KMS-11 (cell line): Measurements from ENCODE around the gene ZNRF3.
"Not testable (repeated sequence)": the region's sequence is repeated elsewhere in the genome, so short reads cannot be mapped to it uniquely, and the experiment has no call there.

ENCODE experiments used
- H2AFZ ChIP-seq: fragments of 200-600 bp; sonication (generic); 2 replicates; pipeline ENCODE4 v1.6.1; 2016; ENCODE audit warnings: antibody characterized with exemption, mixed run types, low read depth
- H3K27ac ChIP-seq: fragments of 200-600 bp; sonication (generic); 2 replicates; pipeline ENCODE4 v1.6.1; 2016; ENCODE audit warnings: mild to moderate bottlenecking, mixed run types
- H3K27me3 ChIP-seq: fragments of 200-600 bp; sonication (generic); 2 replicates; pipeline ENCODE4 v1.6.1; 2017; ENCODE audit warnings: mild to moderate bottlenecking, low read depth, mixed run types, moderate library complexity; ENCODE audit not compliant: insufficient read depth
- H3K36me3 ChIP-seq: fragments of 200-600 bp; sonication (generic); 2 replicates; pipeline ENCODE4 v1.6.1; 2017; ENCODE audit warnings: mild to moderate bottlenecking, mixed run types; ENCODE audit not compliant: insufficient read depth
- H3K4me1 ChIP-seq: fragments of 200-600 bp; sonication (generic); 2 replicates; pipeline ENCODE4 v1.6.1; 2016; ENCODE audit warnings: mild to moderate bottlenecking, low read depth, mixed run types; ENCODE audit not compliant: poor library complexity, severe bottlenecking
- H3K4me2 ChIP-seq: fragments of 200-600 bp; sonication (generic); 2 replicates; pipeline ENCODE4 v1.7.0; 2016; ENCODE audit warnings: mild to moderate bottlenecking, mixed run types
- H3K4me3 ChIP-seq: fragments of 200-600 bp; sonication (generic); IDR thresholded peaks from 2 replicates; pipeline ENCODE4 v1.6.1; 2017; ENCODE audit warnings: low read depth, low read length, mixed read lengths; ENCODE audit not compliant: insufficient read depth
- H3K79me2 ChIP-seq: fragments of 200-600 bp; sonication (generic); 2 replicates; pipeline ENCODE4 v1.6.1; 2016; ENCODE audit warnings: low read depth, mixed run types; ENCODE audit not compliant: insufficient read depth
- H3K9ac ChIP-seq: fragments of 200-600 bp; sonication (generic); 2 replicates; pipeline ENCODE4 v1.6.1; 2016; ENCODE audit warnings: mild to moderate bottlenecking, mixed run types
- H4K20me1 ChIP-seq: fragments of 200-600 bp; sonication (generic); 2 replicates; pipeline ENCODE4 v1.6.1; 2016; ENCODE audit warnings: mild to moderate bottlenecking, mixed run types; ENCODE audit not compliant: insufficient read depth
- TF ChIP-seq, protein P1 (sequence below): fragments of 200-600 bp; sonication (generic); conservative IDR thresholded peaks from 2 replicates; pipeline ENCODE4 v1.6.1; 2017; ENCODE audit warnings: low read depth, mild to moderate bottlenecking, antibody characterized with exemption, low read length, moderate library complexity, mixed read lengths

Gene ZNRF3

GRCh38 chr22:28904211-28904896 lies 21.0 kb downstream of the ZNRF3 start:
- H3K9ac ChIP-seq, result no peak overlapping the region
- TF ChIP-seq, protein P1, sequence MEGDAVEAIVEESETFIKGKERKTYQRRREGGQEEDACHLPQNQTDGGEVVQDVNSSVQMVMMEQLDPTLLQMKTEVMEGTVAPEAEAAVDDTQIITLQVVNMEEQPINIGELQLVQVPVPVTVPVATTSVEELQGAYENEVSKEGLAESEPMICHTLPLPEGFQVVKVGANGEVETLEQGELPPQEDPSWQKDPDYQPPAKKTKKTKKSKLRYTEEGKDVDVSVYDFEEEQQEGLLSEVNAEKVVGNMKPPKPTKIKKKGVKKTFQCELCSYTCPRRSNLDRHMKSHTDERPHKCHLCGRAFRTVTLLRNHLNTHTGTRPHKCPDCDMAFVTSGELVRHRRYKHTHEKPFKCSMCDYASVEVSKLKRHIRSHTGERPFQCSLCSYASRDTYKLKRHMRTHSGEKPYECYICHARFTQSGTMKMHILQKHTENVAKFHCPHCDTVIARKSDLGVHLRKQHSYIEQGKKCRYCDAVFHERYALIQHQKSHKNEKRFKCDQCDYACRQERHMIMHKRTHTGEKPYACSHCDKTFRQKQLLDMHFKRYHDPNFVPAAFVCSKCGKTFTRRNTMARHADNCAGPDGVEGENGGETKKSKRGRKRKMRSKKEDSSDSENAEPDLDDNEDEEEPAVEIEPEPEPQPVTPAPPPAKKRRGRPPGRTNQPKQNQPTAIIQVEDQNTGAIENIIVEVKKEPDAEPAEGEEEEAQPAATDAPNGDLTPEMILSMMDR, result no peak
- H3K36me3 ChIP-seq, result no peaks in the 10 kb centered on the region
- no peak overlapping the region for H3K4me3 ChIP-seq
- H3K27ac ChIP-seq, result no peak overlapping the region
- H3K4me2 ChIP-seq, result no peak overlapping the region
- peaks cover 34% of the 10 kb centered on the region for H3K4me1 ChIP-seq
- peaks cover 14% of the 10 kb centered on the region; the same call in 1 of the 2 replicates for H4K20me1 ChIP-seq
- H3K27me3 ChIP-seq, result no peaks in the 10 kb centered on the region
- H3K79me2 ChIP-seq, result no peaks in the 10 kb centered on the region; the same call in 1 of the 2 replicates
- no peak overlapping the region for H2AFZ ChIP-seq

GRCh38 chr22:28905256-28905832 lies 22.0 kb downstream of the ZNRF3 start:
- Histone ChIP-seq H3K27me3 (no peaks in the 10 kb centered on the region), H3K4me1 (peaks cover 31% of the 10 kb centered on the region), H3K9ac (no peak overlapping the region), H3K4me3 (no peak overlapping the region), H3K4me2 (no peak overlapping the region), H3K36me3 (no peaks in the 10 kb centered on the region), H3K27ac (no peak overlapping the region), H2AFZ (no peak overlapping the region), H4K20me1 (peaks cover 14% of the 10 kb centered on the region; the same call in 1 of the 2 replicates), H3K79me2 (no peaks in the 10 kb centered on the region; the same call in 1 of the 2 replicates)
- TF ChIP-seq, protein P1, result no peak

- TF ChIP-seq, protein P1, result no peak
- Histone ChIP-seq H3K4me2 (no peak overlapping the region), H3K27ac (no peak overlapping the region), H3K36me3 (no peaks in the 10 kb centered on the region), H3K4me3 (no peak overlapping the region), H3K27me3 (no peaks in the 10 kb centered on the region), H3K9ac (no peak overlapping the region), H3K79me2 (no peaks in the 10 kb centered on the region; the same call in 1 of the 2 replicates), H4K20me1 (peaks cover 11% of the 10 kb centered on the region; the same call in 1 of the 2 replicates), H2AFZ (no peak overlapping the region), H3K4me1 (peaks cover 31% of the 10 kb centered on the region)
Measured at GRCh38 chr22:28906312-28906711, 22.9 kb downstream of the ZNRF3 start.

GRCh38 chr22:28907311-28908008 lies 24.1 kb downstream of the ZNRF3 start:
- Histone ChIP-seq H3K4me3 (no peak overlapping the region), H3K9ac (no peak overlapping the region), H3K79me2 (no peaks in the 10 kb centered on the region; the same call in 1 of the 2 replicates), H3K4me2 (peak overlapping the region; percentile 25; the same call in 1 of the 2 replicates), H3K36me3 (no peaks in the 10 kb centered on the region), H3K27me3 (no peaks in the 10 kb centered on the region), H4K20me1 (peaks cover 12% of the 10 kb centered on the region; the same call in 1 of the 2 replicates), H3K4me1 (peaks cover 31% of the 10 kb centered on the region), H3K27ac (no peak overlapping the region), H2AFZ (no peak overlapping the region)
- TF ChIP-seq, protein P1, result no peak

- not testable (repeated sequence) for H3K9ac ChIP-seq, H3K27me3 ChIP-seq, H3K79me2 ChIP-seq, H3K27ac ChIP-seq, H2AFZ ChIP-seq, H3K4me2 ChIP-seq, H3K4me3 ChIP-seq, H3K36me3 ChIP-seq
- Histone ChIP-seq H3K4me1 (peaks cover 31% of the 10 kb centered on the region), H4K20me1 (peaks cover 12% of the 10 kb centered on the region; the same call in 1 of the 2 replicates)
Measured at GRCh38 chr22:28908810-28909209, 25.4 kb downstream of the ZNRF3 start.
